DND-41 (cell line): ENCODE measurements around the gene HMCN2.

ENCODE experiments used
- ATAC-seq: fragments of 200-7000 bp; cut with Tn5 transposase; 3 replicates; pipeline ENCODE4 v1.9.1; 2021; ENCODE audit warnings: low read depth; ENCODE audit not compliant: insufficient read depth
- DNase-seq: peaks from one replicate; pipeline ENCODE4 v3.0.0-alpha.2; 2020
- H2AFZ ChIP-seq: 2 replicates; pipeline ENCODE4 v1.6.0; 2012; ENCODE audit warnings: low read depth, low read length
- H3K27ac ChIP-seq: 2 replicates; pipeline ENCODE4 v1.5.1; 2012; ENCODE audit warnings: low read length, inconsistent platforms
- H3K27me3 ChIP-seq: fragments of 200-600 bp; sonication (generic); 2 replicates; pipeline ENCODE4 v1.6.0; 2012; ENCODE audit warnings: low read length, mild to moderate bottlenecking, inconsistent platforms; ENCODE audit not compliant: insufficient read depth, poor library complexity
- H3K36me3 ChIP-seq: 2 replicates; pipeline ENCODE4 v1.5.1; 2012; ENCODE audit warnings: low read length, inconsistent platforms; ENCODE audit not compliant: insufficient read depth
- H3K4me1 ChIP-seq: 2 replicates; pipeline ENCODE4 v1.5.1; 2012; ENCODE audit warnings: mild to moderate bottlenecking, low read length; ENCODE audit not compliant: insufficient read depth
- H3K4me2 ChIP-seq: 2 replicates; pipeline ENCODE4 v1.6.0; 2012; ENCODE audit warnings: mild to moderate bottlenecking, moderate library complexity, low read length, inconsistent platforms; ENCODE audit not compliant: insufficient read depth
- H3K4me3 ChIP-seq, 2 experiments: fragments of 200-600 bp in 1 of 2; shearing (Covaris generic) in 1 of 2; 2 replicates each; pipeline ENCODE4 v1.5.1; 2012 to 2016; ENCODE audit warnings: inconsistent platforms in 2 of 2, low read length in 2 of 2, mild to moderate bottlenecking in 2 of 2, low read depth in 1 of 2, moderate library complexity in 1 of 2
- H3K79me2 ChIP-seq: 2 replicates; pipeline ENCODE4 v1.6.0; 2012; ENCODE audit warnings: low read length, inconsistent platforms; ENCODE audit not compliant: insufficient read depth
- H3K9ac ChIP-seq: 2 replicates; pipeline ENCODE4 v1.6.0; 2012; ENCODE audit warnings: low read depth, mild to moderate bottlenecking, inconsistent platforms, low read length, moderate library complexity
- H3K9me3 ChIP-seq: 2 replicates; pipeline ENCODE4 v1.5.1; 2012; ENCODE audit warnings: low read length, moderate library complexity, mild to moderate bottlenecking, inconsistent platforms; ENCODE audit not compliant: insufficient read depth, severe bottlenecking
- H4K20me1 ChIP-seq: 2 replicates; pipeline ENCODE4 v1.6.0; 2012; ENCODE audit warnings: low read length; ENCODE audit not compliant: insufficient read depth
- EZH2 ChIP-seq: IDR thresholded peaks from 3 replicates; pipeline ENCODE4 v1.6.1; 2012; ENCODE audit warnings: borderline replicate concordance, low read depth, mild to moderate bottlenecking, moderate library complexity, low read length, inconsistent platforms; ENCODE audit not compliant: severe bottlenecking
- TF ChIP-seq, protein P1 (sequence below): IDR thresholded peaks from 2 replicates; pipeline ENCODE4 v1.5.1; 2012; ENCODE audit warnings: borderline replicate concordance, low read length, moderate library complexity, mild to moderate bottlenecking; ENCODE audit not compliant: poor library complexity, severe bottlenecking; ENCODE audit errors: extremely low read depth

HMCN2 gene

DNA sequence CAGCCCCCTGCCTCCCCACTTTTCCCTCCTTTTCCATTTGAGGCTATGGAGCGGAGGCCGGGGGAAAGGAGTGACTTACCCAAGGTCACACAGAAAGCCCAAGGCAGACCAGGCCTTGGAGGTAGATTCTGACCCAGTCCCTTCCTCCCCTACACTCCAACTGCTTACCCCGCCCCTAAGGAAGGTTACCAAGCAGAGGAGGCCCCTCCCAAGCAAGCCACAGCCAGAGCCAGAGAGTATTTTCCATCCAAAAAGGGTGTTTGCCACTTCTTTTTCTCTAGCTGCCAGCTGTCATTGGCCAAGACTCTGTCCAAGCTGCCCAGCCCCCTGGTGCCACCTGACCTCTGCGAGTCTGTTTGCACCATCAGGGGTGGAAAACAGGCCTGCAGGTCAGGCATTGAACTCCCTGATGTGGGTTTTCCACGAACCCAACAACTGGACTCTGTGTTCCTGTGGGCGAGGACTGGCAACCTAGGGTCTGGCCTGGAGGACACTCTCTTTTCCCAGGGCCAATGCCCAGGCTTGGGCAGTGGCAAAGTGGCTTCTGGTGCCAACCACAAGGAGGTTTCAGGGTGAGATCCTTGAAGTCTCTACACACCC, 172.9 kb downstream of the HMCN2 start:
- H2AFZ ChIP-seq = no peak overlapping the region
- no peak overlapping the region for H3K27ac ChIP-seq
- H3K27me3 ChIP-seq = no peaks in the 10 kb centered on the region
- peaks cover 7% of the 10 kb centered on the region for H3K9me3 ChIP-seq
- TF ChIP-seq, protein P1, sequence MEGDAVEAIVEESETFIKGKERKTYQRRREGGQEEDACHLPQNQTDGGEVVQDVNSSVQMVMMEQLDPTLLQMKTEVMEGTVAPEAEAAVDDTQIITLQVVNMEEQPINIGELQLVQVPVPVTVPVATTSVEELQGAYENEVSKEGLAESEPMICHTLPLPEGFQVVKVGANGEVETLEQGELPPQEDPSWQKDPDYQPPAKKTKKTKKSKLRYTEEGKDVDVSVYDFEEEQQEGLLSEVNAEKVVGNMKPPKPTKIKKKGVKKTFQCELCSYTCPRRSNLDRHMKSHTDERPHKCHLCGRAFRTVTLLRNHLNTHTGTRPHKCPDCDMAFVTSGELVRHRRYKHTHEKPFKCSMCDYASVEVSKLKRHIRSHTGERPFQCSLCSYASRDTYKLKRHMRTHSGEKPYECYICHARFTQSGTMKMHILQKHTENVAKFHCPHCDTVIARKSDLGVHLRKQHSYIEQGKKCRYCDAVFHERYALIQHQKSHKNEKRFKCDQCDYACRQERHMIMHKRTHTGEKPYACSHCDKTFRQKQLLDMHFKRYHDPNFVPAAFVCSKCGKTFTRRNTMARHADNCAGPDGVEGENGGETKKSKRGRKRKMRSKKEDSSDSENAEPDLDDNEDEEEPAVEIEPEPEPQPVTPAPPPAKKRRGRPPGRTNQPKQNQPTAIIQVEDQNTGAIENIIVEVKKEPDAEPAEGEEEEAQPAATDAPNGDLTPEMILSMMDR = no peak
- no peak for TF ChIP-seq EZH2
- H3K79me2 ChIP-seq = no peaks in the 10 kb centered on the region
- H3K9ac ChIP-seq = no peak overlapping the region
- H3K4me2 ChIP-seq = no peak overlapping the region
- H3K4me1 ChIP-seq = no peaks in the 10 kb centered on the region
- ATAC-seq = no peak
- no peaks in the 10 kb centered on the region for H4K20me1 ChIP-seq
- H3K4me3 ChIP-seq = no peak overlapping the region
- no peaks in the 10 kb centered on the region for H3K36me3 ChIP-seq
- DNase-seq = no peak

DNA sequence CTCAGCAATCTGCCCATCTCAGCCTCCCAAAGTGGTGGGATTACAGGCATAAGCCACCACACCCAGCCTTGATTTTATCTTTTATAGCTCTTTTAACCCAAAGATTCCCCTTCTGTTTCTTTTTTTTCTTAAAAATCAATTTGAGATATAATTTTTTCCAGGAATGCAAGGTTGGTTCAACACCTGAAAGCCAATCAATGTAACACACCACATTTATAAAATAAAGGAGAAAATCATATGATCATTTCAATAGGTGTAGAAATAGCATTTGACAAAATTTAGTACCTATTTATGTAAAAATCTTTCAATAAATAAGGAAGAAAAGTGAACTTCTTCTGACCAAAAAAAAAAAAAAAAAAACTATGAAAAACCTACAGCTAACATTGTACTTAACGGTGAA, 175.5 kb downstream of the HMCN2 start:
- no peak overlapping the region for H3K27ac ChIP-seq
- ATAC-seq (no peak), DNase-seq (no peak)
- no peaks in the 10 kb centered on the region for H3K36me3 ChIP-seq
- TF ChIP-seq, protein P1 = no peak
- TF ChIP-seq EZH2 = no peak
- H3K9ac ChIP-seq = no peak overlapping the region
- H3K79me2 ChIP-seq = no peaks in the 10 kb centered on the region
- H3K4me1 ChIP-seq = no peaks in the 10 kb centered on the region
- no peak overlapping the region for H3K4me2 ChIP-seq
- no peaks in the 10 kb centered on the region for H4K20me1 ChIP-seq
- H3K27me3 ChIP-seq = no peaks in the 10 kb centered on the region
- H3K4me3 ChIP-seq = no peak overlapping the region
- H2AFZ ChIP-seq = no peak overlapping the region
- H3K9me3 ChIP-seq = peaks cover 7% of the 10 kb centered on the region

DNA sequence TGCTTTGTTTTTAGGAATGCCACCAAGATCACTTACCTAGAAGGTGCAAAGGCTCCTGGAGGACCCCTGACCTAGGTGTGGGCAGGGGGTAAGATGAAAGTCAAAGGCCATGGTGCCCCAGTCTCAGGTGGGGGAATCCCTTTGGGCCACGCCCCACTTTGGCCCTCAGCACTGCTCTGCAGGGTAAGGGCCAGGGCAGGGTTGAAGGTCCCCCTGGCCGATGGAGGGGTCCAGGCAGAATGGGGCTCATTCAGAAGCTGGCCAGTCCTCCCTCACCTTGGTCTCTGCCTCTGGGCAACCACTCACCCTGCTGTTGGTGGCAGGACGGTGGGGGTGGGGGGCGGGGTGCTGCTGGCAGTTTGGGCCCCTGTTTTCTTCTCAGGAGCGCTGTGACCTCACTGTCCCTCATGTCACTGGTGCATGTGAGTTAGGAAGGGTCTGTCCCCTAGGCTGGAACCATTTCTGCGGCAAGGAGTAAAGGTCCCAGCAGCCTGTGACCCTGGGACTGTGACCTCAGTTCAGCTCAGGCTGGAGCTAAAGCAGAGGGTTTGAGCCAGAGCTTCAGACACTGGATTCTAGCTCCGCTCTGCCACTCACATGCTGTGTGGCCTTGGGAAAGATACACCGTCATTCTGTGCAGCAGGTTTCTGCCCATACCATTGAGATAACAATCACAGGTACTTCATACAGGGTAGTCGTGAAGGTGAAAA, 177.3 kb downstream of the HMCN2 start:
- TF ChIP-seq EZH2 = no peak
- TF ChIP-seq, protein P1 = no peak
- no peak overlapping the region for H3K9ac ChIP-seq
- no peak overlapping the region for H3K4me3 ChIP-seq
- peaks cover 7% of the 10 kb centered on the region for H3K9me3 ChIP-seq
- no peaks in the 10 kb centered on the region for H3K36me3 ChIP-seq
- no peaks in the 10 kb centered on the region for H4K20me1 ChIP-seq
- no peak overlapping the region for H2AFZ ChIP-seq
- no peaks in the 10 kb centered on the region for H3K27me3 ChIP-seq
- H3K4me1 ChIP-seq = peaks cover 6% of the 10 kb centered on the region
- no peak for DNase-seq
- H3K4me2 ChIP-seq = no peak overlapping the region
- H3K27ac ChIP-seq = no peak overlapping the region
- H3K79me2 ChIP-seq = no peaks in the 10 kb centered on the region
- ATAC-seq = no peak
